Liver (tissue), 9 donors: ENCODE data around the gene UVSSA. TPM values are rescaled to one million over a fixed set of nuclear protein-coding genes. Genes with fewer than 3 reads are reported as not detected.

ENCODE experiments used
- DNase-seq: peaks from one replicate; pipeline ENCODE4 v3.0.0-alpha.2; 2017; ENCODE audit warnings: low spot score
- H3K27ac ChIP-seq, 2 donors: one replicate each; pipeline ENCODE4 v1.7.0; 2013; ENCODE audit warnings: inconsistent platforms in 2 of 2, low read length in 2 of 2, control low read depth in 1 of 2, low read depth in 1 of 2, mild to moderate bottlenecking in 1 of 2
- H3K27me3 ChIP-seq, 4 donors: one replicate each; pipeline versions ENCODE4 v1.6.1 to v1.7.0; 2013; ENCODE audit warnings: low read length in 3 of 4, inconsistent platforms in 1 of 4, mild to moderate bottlenecking in 1 of 4, moderate library complexity in 1 of 4; ENCODE audit not compliant: control insufficient read depth in 4 of 4, insufficient read depth in 4 of 4
- H3K36me3 ChIP-seq, 4 donors: one replicate each; pipeline versions ENCODE4 v1.6.1 to v1.7.0; 2013; ENCODE audit warnings: low read length in 3 of 4, mild to moderate bottlenecking in 3 of 4, low read depth in 1 of 4, moderate library complexity in 1 of 4; ENCODE audit not compliant: control insufficient read depth in 4 of 4, insufficient read depth in 3 of 4
- H3K4me1 ChIP-seq, 4 donors: one replicate each; pipeline versions ENCODE4 v1.6.1 to v1.7.0; 2013; ENCODE audit warnings: low read length in 3 of 4, mild to moderate bottlenecking in 3 of 4, moderate library complexity in 1 of 4; ENCODE audit not compliant: control insufficient read depth in 4 of 4, insufficient read depth in 4 of 4
- H3K4me3 ChIP-seq, 3 donors: one replicate each; pipeline versions ENCODE4 v1.6.1 to v1.7.0; 2013; ENCODE audit warnings: low read length in 3 of 3, control low read depth in 1 of 3, low read depth in 1 of 3, mild to moderate bottlenecking in 1 of 3
- H3K9ac ChIP-seq, 2 donors: one replicate each; pipeline ENCODE4 v1.7.0; 2013; ENCODE audit warnings: low read length in 2 of 2, mild to moderate bottlenecking in 2 of 2, moderate library complexity in 2 of 2, control low read depth in 1 of 2, low read depth in 1 of 2
- H3K9me3 ChIP-seq, 4 donors: one replicate each; pipeline versions ENCODE4 v1.6.1 to v1.7.0; 2013; ENCODE audit warnings: low read length in 3 of 4; ENCODE audit not compliant: control insufficient read depth in 4 of 4
- EGR1 ChIP-seq, 2 donors: IDR thresholded peaks; 2 replicates each; pipeline ENCODE4 v1.6.1; 2016 to 2018; ENCODE audit warnings: antibody characterized with exemption in 2 of 2, low read depth in 2 of 2
- FOXA1 ChIP-seq: IDR thresholded peaks from 2 replicates; pipeline ENCODE4 v1.6.1; 2016; ENCODE audit warnings: antibody characterized with exemption
- FOXA2 ChIP-seq: IDR thresholded peaks from 2 replicates; pipeline ENCODE4 v1.6.1; 2016; ENCODE audit warnings: antibody characterized with exemption
- GABPA ChIP-seq, 2 donors: IDR thresholded peaks in 1 of 2; conservative IDR thresholded peaks in 1 of 2; 2 replicates each; pipeline ENCODE4 v1.6.1; 2016; ENCODE audit warnings: antibody characterized with exemption in 2 of 2, mild to moderate bottlenecking in 1 of 2, moderate library complexity in 1 of 2
- HNF4G ChIP-seq: IDR thresholded peaks from 2 replicates; pipeline ENCODE4 v1.6.1; 2016; ENCODE audit warnings: antibody characterized with exemption
- NR2F2 ChIP-seq: IDR thresholded peaks from 2 replicates; pipeline ENCODE4 v1.6.1; 2016; ENCODE audit warnings: antibody characterized with exemption
- RAD21 ChIP-seq, 2 donors: IDR thresholded peaks; 2 replicates each; pipeline ENCODE4 v1.6.1; 2016; ENCODE audit warnings: antibody characterized with exemption in 2 of 2, mild to moderate bottlenecking in 2 of 2
- RXRA ChIP-seq, 2 donors: IDR thresholded peaks; 2 replicates each; pipeline ENCODE4 v1.6.1; 2017 to 2018; ENCODE audit warnings: antibody characterized with exemption in 2 of 2, mild to moderate bottlenecking in 1 of 2
- WGBS: extraction: QIAGEN DNeasy Blood & Tissue Kit; methylation state at CpG from one replicate; pipeline ENCODE4 v1.1.7; 2013; 5-methylcytosine and 5-hydroxymethylcytosine counted together
- polyA plus RNA-seq, 2 donors: library from polyadenylated mRNA; stranded (reverse) in 1 of 2; unstranded in 1 of 2; fragments of 200-250 nt in 1 of 2; fragments of >200 nt in 1 of 2; fragmentation: Nextera tagmentation in 1 of 2; extraction: Ambion mirVana in 1 of 2; gene quantifications; one replicate each; pipeline versions ENCODE4 v1.2.1 to v1.2.3, GENCODE V29; 2013 to 2015
- total RNA-seq, 2 donors: library from RNA; depleted of rRNA; stranded (reverse); fragments of >200 nt; gene quantifications; one replicate each; pipeline ENCODE4 v1.2.3, GENCODE V29; 2014
- TF ChIP-seq, protein P1 (sequence below): IDR thresholded peaks from 2 replicates; pipeline ENCODE4 v1.6.1; 2016; ENCODE audit warnings: antibody characterized with exemption
- TF ChIP-seq, protein P2 (sequence below): IDR thresholded peaks from 2 replicates; pipeline ENCODE4 v1.6.1; 2016; ENCODE audit warnings: antibody characterized with exemption, mild to moderate bottlenecking
- TF ChIP-seq, protein P3 (sequence below): fragments of 150-350 bp; IDR thresholded peaks from 2 replicates; pipeline ENCODE4 v1.5.1; 2017; ENCODE audit warnings: improper control_type of control experiment, low read depth, low read length; ENCODE audit not compliant: missing input control
- TF ChIP-seq, protein P4 (sequence below): IDR thresholded peaks from 2 replicates; pipeline ENCODE4 v1.6.1; 2016; ENCODE audit warnings: antibody characterized with exemption
- donor health status: healthy.
- donor health status: healthy.
- donor health status: healthy.
- donor health status: healthy.
- donor health status: healthy.

The UVSSA gene
- total and polyA plus RNA-seq, 4 donors: 2.2 to 18.3 (median 3.6) TPM

DNA sequence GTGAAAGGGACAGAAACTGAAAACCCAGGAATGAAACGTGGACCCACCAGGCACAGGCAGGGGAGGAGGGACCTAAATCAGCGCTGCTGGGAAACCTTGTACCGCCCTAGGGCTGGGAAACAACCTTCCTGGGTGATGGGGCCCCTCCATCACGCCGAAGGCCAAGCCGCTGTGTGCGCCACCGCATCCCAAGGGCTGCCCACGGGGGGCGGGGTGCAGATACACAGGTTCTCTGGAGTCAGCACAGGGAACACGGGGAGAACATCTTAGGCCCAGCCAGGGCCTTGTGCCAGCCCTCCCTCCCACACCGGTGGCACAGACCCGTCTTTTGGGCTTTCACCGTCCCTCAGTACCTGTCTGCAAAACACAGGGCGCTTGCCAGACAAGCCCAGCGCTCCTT is 13.0 kb downstream of the UVSSA start:
- Histone ChIP-seq H3K27ac (no peak overlapping the region), H3K9me3 (no peaks in the 10 kb centered on the region), H3K36me3 (peaks cover 0 to 19% (median 9%) of the 10 kb centered on the region in 4 donors), H3K9ac (no peak overlapping the region), H3K27me3 (no peaks in the 10 kb centered on the region), H3K4me3 (no peak overlapping the region), H3K4me1 (no peaks in the 10 kb centered on the region)
- 95% methylated on average over 16 of the region's 16 CpGs for WGBS
- no peak for DNase-seq
- no peak for TF ChIP-seq GABPA (IDR thresholded peaks at IDR 0.05 in 1 of 2, conservative IDR thresholded peaks at IDR 0.05 in 1 of 2)
- TF ChIP-seq RAD21 (IDR thresholded peaks at IDR 0.05): no peak
- no peak for TF ChIP-seq RXRA (IDR thresholded peaks at IDR 0.05)
- TF ChIP-seq, protein P1, sequence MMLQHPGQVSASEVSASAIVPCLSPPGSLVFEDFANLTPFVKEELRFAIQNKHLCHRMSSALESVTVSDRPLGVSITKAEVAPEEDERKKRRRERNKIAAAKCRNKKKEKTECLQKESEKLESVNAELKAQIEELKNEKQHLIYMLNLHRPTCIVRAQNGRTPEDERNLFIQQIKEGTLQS: no peak
- no peak for TF ChIP-seq NR2F2
- TF ChIP-seq FOXA1: no peak
- TF ChIP-seq, protein P2, sequence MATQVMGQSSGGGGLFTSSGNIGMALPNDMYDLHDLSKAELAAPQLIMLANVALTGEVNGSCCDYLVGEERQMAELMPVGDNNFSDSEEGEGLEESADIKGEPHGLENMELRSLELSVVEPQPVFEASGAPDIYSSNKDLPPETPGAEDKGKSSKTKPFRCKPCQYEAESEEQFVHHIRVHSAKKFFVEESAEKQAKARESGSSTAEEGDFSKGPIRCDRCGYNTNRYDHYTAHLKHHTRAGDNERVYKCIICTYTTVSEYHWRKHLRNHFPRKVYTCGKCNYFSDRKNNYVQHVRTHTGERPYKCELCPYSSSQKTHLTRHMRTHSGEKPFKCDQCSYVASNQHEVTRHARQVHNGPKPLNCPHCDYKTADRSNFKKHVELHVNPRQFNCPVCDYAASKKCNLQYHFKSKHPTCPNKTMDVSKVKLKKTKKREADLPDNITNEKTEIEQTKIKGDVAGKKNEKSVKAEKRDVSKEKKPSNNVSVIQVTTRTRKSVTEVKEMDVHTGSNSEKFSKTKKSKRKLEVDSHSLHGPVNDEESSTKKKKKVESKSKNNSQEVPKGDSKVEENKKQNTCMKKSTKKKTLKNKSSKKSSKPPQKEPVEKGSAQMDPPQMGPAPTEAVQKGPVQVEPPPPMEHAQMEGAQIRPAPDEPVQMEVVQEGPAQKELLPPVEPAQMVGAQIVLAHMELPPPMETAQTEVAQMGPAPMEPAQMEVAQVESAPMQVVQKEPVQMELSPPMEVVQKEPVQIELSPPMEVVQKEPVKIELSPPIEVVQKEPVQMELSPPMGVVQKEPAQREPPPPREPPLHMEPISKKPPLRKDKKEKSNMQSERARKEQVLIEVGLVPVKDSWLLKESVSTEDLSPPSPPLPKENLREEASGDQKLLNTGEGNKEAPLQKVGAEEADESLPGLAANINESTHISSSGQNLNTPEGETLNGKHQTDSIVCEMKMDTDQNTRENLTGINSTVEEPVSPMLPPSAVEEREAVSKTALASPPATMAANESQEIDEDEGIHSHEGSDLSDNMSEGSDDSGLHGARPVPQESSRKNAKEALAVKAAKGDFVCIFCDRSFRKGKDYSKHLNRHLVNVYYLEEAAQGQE: no peak
- no peak for TF ChIP-seq FOXA2
- TF ChIP-seq, protein P3, sequence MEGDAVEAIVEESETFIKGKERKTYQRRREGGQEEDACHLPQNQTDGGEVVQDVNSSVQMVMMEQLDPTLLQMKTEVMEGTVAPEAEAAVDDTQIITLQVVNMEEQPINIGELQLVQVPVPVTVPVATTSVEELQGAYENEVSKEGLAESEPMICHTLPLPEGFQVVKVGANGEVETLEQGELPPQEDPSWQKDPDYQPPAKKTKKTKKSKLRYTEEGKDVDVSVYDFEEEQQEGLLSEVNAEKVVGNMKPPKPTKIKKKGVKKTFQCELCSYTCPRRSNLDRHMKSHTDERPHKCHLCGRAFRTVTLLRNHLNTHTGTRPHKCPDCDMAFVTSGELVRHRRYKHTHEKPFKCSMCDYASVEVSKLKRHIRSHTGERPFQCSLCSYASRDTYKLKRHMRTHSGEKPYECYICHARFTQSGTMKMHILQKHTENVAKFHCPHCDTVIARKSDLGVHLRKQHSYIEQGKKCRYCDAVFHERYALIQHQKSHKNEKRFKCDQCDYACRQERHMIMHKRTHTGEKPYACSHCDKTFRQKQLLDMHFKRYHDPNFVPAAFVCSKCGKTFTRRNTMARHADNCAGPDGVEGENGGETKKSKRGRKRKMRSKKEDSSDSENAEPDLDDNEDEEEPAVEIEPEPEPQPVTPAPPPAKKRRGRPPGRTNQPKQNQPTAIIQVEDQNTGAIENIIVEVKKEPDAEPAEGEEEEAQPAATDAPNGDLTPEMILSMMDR: no peak

DNA sequence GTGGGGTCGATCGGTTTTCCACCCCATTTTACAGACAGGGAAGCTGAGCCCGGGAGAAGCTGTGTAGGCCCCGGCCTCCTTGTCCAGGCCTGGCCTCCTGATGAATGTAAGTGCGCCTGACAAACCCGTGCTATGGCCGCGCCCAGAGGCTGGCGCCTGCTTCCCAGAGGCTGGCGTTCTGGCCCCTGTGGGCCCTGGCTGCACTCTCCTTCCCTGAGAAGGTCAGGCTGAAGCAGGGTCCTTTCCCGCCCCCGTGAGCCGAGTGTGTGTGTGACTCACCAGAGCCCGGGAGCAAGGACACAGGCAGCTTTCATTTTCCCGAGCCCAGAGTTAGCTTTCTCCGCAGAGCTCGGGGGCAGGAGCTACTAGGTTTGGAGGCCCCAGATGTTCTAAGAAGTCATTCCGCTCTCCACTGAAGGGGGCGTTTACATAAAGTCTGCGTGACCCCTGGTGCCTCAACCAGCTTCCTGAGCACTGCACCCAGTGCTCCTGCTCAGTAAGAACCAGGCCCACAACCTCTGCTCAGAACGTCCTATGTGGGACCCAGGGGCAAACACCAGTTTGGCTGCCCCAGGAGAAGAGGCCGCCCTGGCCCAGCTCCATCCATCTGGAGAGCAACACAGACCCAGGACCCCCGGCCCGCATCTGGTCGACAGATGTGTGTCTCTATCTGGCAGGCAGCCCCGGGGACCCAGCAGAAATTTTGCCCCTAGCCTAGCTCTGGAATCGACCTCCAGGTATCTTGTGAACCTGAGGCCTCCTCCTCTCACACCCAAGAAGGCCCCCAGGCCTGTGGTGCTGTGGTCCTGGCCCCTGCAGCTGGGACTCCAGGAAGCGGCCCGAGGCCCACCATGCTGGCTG is 13.6 kb downstream of the UVSSA start:
- no peak overlapping the region for H3K9ac ChIP-seq
- no peak overlapping the region for H3K4me3 ChIP-seq
- DNase-seq: no peak
- TF ChIP-seq HNF4G: no peak
- no peak for TF ChIP-seq EGR1 (IDR thresholded peaks at IDR 0.05; ENCODE audit: low read depth in 2 of 2)
- no peak for TF ChIP-seq NR2F2
- TF ChIP-seq GABPA (IDR thresholded peaks at IDR 0.05 in 1 of 2, conservative IDR thresholded peaks at IDR 0.05 in 1 of 2): no peak
- no peak for TF ChIP-seq FOXA2
- TF ChIP-seq, protein P4, sequence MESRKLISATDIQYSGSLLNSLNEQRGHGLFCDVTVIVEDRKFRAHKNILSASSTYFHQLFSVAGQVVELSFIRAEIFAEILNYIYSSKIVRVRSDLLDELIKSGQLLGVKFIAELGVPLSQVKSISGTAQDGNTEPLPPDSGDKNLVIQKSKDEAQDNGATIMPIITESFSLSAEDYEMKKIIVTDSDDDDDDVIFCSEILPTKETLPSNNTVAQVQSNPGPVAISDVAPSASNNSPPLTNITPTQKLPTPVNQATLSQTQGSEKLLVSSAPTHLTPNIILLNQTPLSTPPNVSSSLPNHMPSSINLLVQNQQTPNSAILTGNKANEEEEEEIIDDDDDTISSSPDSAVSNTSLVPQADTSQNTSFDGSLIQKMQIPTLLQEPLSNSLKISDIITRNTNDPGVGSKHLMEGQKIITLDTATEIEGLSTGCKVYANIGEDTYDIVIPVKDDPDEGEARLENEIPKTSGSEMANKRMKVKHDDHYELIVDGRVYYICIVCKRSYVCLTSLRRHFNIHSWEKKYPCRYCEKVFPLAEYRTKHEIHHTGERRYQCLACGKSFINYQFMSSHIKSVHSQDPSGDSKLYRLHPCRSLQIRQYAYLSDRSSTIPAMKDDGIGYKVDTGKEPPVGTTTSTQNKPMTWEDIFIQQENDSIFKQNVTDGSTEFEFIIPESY: no peak
- H3K36me3 ChIP-seq: peaks cover 0 to 19% (median 9%) of the 10 kb centered on the region in 4 donors
- no peaks in the 10 kb centered on the region for H3K27me3 ChIP-seq
- no peak overlapping the region for H3K27ac ChIP-seq
- H3K9me3 ChIP-seq: no peaks in the 10 kb centered on the region
- no peaks in the 10 kb centered on the region for H3K4me1 ChIP-seq
- WGBS: 95% methylated on average over 29 of the region's 29 CpGs
